Inferior parietal cortex (tissue), 1 donor: ENCODE measurements around the gene GNG12.

Experiments
- DNase-seq: peaks from one replicate; pipeline ENCODE4 v3.0.0-alpha.2; 2016; ENCODE audit errors: extremely low spot score

GNG12 gene

GRCh38 chr1:67832737-67833601 is at the start of gene GNG12:
Gene GNG12, minus strand, starts transcription at chr1:67833467. Its CDS starts 125,781 bp downstream, at chr1:67707686.
- DNase-seq = no peak

GRCh38 chr1:67882196-67882958 is 49.1 kb upstream of the GNG12 start:
- no peak for DNase-seq

GRCh38 chr1:67880056-67880601 is 46.9 kb upstream of the GNG12 start:
- no peak for DNase-seq

GRCh38 chr1:67879485-67879884 is 46.2 kb upstream of the GNG12 start:
- no peak for DNase-seq

GRCh38 chr1:67874501-67875111 is 41.3 kb upstream of the GNG12 start:
- no peak for DNase-seq

GRCh38 chr1:67869233-67869632 is 36.0 kb upstream of the GNG12 start:
- no peak for DNase-seq

GRCh38 chr1:67863637-67864036 is 30.4 kb upstream of the GNG12 start:
- no peak for DNase-seq

- DNase-seq = no peak
These were observed 29.4 kb upstream of the GNG12 start for GRCh38 chr1:67862685-67863084.

GRCh38 chr1:67861856-67862516 is 28.7 kb upstream of the GNG12 start:
- DNase-seq = no peak

- DNase-seq = no peak
These were observed 27.5 kb upstream of the GNG12 start for GRCh38 chr1:67860776-67861175.

- DNase-seq = no peak
These were observed 23.7 kb upstream of the GNG12 start for GRCh38 chr1:67856921-67857320.

GRCh38 chr1:67855961-67856360 is 22.7 kb upstream of the GNG12 start:
- no peak for DNase-seq

- no peak for DNase-seq
These were observed 22.2 kb upstream of the GNG12 start for GRCh38 chr1:67855444-67855843.

GRCh38 chr1:67853704-67854103 is 20.4 kb upstream of the GNG12 start:
- peak; percentile 47 for DNase-seq

GRCh38 chr1:67851800-67852199 is 18.5 kb upstream of the GNG12 start:
- DNase-seq = no peak

GRCh38 chr1:67850611-67851075 is 17.4 kb upstream of the GNG12 start:
- no peak for DNase-seq

- DNase-seq = peak; percentile 55
These were observed 16.9 kb upstream of the GNG12 start for GRCh38 chr1:67850151-67850551.

- no peak for DNase-seq
These were observed 14.2 kb upstream of the GNG12 start for GRCh38 chr1:67847466-67847865.

GRCh38 chr1:67846538-67846937 is 13.3 kb upstream of the GNG12 start:
- DNase-seq = no peak

GRCh38 chr1:67844988-67845387 is 11.7 kb upstream of the GNG12 start:
- no peak for DNase-seq

- no peak for DNase-seq
These were observed 10.5 kb upstream of the GNG12 start for GRCh38 chr1:67843746-67844145.

- DNase-seq = no peak
These were observed 10.1 kb upstream of the GNG12 start for GRCh38 chr1:67843331-67843730.
